ENCODE data around the gene DENND4C. TPM values are rescaled to one million over a fixed set of nuclear protein-coding genes. Genes with fewer than 3 reads are reported as not detected.
A peak's percentile ranks its signal among the peaks of the same experiment; 100 is the strongest.
"Not testable (repeated sequence)": the region's sequence is repeated elsewhere in the genome, so short reads cannot be mapped to it uniquely, and the experiment has no call there.

The DENND4C gene
- total RNA-seq, 1 experiment from 2014 or later, result 28.1 TPM

DNA sequence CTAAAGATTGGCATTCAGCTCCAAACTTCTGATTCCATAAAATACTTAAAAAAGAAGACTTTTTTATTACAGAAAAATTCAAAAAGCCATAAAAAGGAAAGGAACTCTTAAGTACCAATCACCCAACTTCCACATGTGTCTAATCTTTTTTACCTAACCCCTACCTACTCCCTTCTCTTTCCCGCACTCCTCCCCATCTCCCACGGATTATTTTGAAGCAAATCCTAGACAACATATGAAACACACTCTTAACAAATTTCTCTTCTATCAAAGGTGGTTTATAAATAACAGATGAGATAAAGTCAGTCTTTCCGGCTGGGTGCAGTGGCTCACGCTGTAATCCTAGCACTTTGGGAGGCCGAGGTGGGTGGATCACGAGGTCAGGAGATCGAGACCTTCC lies 5.9 kb upstream of the DENND4C start:
- DNase-seq (ENCODE audit: low spot score), result no peak

DNA sequence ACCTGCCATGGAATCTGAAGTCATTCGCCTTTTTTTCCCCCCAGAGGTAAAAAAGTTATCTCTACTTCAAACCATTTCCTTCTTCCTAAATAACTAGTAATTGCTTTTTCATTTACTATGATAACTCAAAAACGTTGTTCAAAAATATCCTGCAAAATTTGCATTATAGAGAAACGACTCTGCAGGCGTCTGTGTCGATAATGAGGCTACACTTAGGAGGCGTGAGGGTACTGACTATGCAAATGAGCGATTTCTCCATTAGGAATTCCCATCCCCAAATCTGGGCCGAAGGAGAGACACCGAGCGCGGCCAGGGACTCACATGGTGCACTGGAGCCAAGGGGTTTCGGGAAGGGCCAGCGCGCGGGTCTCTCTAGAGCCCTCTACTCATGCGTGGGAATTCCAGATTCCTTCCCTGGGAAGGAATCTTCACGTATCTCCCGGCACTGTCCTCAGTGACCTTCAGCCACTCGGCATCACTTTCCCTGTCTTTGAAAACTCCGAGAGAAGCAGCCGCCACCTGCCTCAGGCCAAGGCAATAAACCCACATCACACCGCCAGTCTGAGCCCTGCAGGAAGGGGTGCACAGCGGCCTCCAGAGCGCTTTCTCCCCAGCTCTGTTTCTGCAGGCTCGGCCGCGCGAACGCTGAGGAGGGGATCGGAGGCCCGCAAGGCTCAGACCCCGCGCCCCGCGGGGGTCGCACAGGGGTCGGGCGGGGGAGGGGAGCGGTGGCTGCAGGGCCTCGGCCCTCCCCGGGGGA lies 718 bp upstream of the DENND4C start:
- DNase-seq (ENCODE audit: low spot score), result peak; percentile 77

DNA sequence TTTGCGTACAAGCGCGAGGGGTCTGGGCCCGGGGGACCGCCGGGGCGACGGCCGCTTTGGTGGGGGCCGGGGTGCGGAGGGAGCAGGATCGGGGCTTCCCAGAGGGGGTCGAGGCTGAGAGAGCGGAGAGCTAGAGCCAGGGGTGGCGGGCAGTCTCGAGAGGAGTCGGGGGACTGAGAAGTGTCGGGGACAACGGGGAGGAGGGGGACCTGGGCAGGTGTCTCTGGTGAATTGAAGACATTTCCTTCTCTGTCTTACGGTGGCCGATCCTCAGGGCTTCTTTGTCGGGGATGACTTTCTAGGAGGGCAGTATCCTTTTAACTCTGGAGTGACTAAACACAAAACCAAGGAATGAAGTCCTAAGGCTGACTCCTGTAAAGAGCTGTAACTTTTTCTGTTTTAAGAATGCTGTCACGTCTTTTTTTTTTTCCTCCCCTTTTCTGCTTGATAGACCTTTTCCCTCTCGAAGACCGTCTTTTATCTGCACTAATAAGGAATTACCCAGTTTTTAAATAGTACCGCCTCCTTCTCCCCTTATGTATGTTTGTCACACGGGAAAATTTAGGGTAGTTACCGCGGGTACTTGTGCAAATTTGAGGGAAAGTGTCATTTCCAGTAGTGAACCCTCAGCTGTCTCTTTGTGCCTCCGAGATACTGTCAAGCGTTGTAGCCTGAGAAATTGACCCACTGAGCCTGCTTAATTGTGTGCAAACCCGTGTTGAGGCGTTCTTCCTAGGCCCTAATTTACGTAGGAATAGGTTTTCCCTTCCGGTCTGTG lies 822 bp downstream of the DENND4C start:
- peak; percentile 54 for DNase-seq (ENCODE audit: low spot score)

DNA sequence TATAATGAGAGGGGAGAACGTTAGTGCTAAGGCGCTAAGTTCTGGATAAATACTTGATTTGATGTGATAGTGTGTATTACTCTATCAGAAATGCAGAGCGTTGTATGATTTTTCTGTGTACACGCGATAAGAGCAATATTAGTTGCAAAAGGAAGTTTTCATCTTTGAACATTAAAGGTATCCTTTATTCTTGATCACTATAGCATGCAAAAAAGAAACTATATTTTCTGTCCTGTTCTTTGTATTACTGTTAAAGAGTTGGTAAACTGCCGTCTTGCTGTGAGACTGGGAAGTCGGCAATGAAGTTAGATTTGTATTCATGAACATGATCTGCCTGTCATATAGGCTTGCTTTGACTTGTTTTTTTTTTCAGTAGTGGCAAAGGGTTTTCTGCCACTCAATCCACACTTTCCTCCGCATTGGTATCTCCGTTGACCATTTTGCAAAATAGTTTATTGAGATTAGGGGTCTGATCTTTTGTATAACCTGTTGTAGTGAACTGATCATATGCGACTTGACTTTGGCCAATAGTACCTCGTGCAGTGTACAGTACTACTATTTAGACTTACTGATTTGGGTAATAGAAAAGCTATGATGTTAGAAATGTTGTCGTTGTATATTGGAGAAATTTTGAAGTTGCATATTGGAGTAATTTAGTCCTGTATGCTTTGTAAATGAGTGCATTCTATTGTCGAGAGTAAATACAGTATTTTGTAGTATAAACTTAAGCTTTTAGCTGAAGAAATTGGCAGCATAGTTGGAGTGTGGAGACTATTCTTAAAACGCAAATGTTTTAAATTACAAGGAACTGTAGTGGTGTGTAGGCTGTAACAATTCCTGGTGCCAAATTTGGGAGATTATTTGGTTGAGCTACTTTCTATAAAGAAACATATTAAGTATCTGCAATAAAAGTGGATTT lies 1.7 kb downstream of the DENND4C start:
- DNase-seq (ENCODE audit: low spot score), result peak; percentile 55

DNA sequence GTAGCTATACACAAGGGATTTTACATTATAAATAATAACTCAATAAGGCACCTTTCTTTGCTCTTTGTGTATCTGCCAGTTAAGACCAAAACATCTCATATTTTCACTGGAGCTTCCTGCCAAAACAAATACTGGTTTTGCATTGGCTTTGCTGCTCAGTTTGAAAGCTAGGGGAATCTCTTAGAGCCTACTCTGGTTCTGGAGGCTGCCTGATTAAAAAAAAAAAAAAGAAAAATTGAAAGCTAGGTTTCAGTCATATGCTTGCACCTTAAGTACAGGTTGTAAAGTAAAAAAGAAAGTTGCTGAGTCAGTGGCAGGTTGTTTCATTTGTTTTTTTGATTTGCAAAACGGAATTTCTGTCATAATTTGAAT lies 2.3 kb downstream of the DENND4C start:
- no peak for DNase-seq (ENCODE audit: low spot score)

DNA sequence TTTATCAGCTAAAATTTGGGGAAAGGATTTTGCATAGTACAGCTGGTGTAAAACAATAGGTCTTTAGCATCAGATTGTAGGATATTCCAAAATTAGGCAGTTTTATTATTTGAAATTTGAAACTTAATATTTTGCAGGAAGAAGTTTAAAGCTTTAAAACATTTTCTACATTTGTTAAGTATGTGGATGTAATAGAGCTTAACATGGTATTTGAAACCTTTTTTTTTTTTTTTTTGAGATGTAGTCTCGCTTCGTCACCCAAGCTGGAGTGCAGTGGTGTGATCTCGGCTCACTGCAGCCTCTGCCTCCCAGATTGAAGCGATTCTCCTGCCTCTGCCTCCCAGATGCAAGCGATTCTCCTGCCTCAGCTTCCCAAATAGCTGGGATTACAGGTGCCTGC lies 2.9 kb downstream of the DENND4C start:
- no peak for DNase-seq (ENCODE audit: low spot score)

DNA sequence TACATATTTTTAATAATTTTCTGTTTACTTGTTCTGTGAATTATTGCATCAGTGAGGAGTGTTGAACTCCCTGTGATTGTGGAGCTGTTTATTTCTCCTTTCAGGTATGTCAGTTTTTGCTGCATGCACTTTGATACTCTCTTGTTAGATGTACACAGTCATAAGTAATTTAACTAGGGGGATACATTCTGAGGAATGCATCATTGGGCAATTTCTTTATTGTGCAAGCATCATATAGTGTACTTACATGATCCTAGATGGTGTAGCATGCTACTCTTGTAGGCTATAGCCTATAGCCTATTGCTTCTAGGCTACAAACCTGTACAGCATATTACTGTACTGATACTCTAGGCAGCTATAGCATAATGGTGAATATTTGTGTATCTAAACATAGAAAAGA lies 9.5 kb downstream of the DENND4C start:
- no peak for DNase-seq (ENCODE audit: low spot score)

DNA sequence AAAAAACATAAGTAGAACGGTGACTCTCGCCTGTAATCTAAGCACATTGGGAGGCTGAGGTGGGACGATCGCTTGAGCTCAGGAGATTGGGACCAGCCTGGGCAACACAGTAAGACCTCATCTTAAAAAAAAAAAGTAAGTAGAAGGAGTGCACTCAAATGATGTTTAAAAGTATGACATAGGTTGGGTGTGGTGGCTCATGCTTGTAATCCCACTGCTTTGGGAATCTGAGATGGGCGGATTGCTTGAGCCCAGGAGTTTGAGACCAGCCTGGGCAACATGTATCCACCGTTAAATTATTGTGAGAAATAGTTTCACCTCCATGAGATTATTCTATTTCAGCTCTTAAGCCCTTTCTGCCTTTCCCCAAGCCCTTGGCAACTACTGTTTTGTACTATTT lies 11.2 kb downstream of the DENND4C start:
- no peak for DNase-seq (ENCODE audit: low spot score)

DNA sequence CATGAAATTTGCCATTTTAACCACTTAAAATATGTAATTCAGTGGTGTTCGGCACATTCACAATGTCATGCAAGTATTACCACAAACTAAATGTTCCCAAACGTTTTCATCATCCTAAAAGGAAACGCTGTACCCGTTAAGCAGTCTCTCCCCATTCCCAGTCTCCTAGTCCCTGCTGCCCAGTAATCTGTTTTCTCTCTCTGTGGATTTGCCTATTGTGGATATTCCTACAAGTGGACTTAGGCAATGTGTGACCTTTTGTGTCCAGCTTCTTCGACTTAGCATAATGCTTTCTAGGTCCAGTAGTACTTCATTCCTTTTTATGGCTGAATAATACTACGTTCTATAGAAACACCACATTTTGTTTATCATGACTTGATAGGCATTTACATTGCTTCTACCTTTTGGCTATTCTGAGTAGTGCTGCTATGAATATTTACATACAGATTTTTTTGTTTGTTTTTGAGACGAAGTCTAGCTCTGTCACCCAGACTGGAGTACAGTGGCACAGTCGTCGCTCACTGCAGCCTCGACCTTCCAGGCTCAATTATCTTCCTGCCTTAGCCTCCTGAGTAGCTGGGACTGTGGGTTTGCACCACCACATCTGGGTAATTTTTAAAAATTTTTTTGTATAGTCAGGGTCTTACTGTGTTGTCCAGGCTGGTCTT lies 13.0 kb downstream of the DENND4C start:
- no peak for DNase-seq (ENCODE audit: low spot score)

DNA sequence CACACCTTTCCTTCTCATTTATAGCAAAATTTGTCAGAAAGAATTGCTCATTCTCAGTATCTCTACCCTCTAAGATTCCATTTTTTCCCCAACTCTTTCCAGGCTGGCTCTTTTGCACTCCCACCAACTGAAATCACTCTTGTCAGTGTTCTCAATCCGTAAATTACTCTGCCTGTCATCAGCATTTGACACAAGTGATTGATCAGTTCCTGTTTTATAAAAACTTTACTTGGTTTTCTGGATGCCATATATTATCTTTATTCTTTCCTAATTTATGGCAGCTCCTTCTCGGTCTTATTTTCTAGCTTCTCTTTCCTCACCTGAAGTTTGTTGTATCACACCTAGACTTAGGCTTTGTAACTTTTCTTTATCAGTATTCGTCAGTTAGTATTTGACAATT lies 16.4 kb downstream of the DENND4C start:
- DNase-seq (ENCODE audit: low spot score), result no peak

DNA sequence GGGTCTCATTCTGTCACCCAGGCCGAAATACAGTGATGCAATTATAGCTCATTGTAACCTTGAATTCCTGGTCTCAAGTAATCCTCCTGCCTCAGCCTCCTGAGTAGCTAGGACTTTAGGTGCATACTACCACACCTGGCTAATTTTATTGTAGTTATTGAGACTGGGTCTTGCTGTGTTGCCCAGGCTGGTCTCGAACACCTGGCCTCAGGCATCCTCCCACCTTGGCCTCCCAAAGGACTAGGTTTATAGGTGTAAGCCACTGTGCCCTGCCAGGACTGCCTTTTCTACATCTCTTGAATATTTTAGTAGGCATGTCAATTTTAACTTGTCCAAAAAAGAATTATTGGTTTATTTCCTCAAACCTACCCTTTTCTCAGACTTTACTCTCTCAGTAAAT lies 16.9 kb downstream of the DENND4C start:
- no peak for DNase-seq (ENCODE audit: low spot score)

DNA sequence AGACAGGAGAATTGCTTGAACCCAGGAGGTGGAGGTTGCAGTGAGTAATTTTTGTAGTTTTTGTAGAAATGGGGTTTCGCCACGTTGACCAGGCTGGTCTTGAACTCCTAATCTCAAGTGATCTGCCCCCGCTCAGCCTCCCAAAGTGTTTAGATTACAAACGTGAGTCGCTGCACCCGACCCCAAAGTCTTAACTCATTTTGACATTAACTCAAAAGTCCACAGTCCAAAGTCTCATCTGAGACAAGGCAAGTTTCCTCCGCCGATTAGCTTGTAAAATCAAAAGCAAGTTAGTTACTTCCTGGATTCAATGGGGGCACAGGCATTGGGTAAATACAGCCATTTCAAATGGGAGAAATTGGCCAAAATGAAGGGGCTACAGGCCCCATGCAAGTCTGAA lies 19.9 kb downstream of the DENND4C start:
- DNase-seq (ENCODE audit: low spot score), result peak; percentile 7

DNA sequence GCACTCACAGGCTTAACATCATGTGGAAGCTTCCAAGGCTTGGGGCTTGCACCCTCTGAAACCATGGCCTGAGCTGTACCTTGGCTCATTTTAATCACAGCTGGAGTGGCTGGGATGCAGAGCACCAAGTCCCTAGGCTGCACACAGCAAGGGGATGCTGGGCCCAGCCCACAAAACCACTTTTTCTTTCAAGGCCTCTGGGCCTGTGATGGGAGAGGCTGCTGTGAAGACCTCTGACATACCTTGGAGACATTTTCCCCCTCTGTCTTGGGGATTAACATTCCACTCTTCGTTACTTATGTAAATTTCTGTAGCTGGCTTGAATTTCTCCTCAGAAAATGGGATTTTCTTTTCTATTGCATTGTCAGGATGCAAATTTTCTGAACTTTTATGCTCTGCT lies 20.7 kb downstream of the DENND4C start:
- DNase-seq (ENCODE audit: low spot score), result not testable (repeated sequence)

DNA sequence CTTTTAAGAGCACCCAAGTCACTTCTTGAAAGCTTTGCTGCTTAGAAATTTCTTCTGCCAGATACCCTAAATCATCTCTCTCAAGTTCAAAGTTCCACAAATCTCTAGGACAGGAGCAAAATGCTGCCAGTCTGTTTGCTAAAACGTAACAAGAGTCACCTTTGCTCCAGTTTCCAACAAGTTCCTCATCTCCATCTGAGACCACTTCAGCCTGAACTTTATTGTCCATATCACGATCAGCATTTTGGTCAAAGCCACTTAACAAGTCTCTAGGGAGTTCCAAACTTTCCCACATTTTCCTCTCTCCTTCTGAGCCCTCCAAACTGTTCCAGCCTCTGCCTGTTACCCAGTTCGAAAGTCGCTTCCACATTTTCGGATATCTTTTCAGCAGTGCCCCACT lies 21.1 kb downstream of the DENND4C start:
- DNase-seq (ENCODE audit: low spot score), result not testable (repeated sequence)

DNA sequence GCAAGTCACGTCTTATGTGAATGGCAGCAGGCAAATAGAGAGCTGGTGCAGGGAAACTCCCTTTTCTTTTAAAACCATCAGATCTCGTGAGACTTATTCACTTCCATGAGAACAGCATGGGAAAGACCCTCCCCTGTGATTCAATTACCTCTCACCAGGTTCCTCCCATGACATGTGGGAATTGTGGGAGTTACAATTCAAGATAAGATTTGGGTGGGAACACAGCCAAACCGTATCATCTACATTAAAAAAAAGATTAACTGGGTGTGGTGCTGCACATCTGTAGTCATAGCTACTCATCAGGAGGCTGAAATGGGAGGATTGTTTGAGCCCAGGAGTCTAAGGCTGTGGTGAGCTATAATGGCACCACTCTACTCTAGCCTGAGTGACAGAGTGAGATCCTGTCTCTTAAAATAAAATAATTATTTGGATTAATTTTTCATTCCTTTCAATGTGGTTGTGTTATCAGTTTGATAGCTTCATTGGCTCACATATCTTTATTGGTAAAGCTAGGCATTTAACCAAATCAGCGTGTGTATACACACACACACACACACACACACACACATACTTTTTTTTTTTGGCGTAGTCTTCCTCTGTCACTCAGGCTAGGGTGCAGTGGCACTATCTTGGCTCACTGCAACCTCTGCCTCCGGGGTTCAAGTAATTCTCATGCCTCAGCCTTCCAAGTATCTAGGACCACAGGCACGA lies 21.8 kb downstream of the DENND4C start:
- no peak for DNase-seq (ENCODE audit: low spot score)

DNA sequence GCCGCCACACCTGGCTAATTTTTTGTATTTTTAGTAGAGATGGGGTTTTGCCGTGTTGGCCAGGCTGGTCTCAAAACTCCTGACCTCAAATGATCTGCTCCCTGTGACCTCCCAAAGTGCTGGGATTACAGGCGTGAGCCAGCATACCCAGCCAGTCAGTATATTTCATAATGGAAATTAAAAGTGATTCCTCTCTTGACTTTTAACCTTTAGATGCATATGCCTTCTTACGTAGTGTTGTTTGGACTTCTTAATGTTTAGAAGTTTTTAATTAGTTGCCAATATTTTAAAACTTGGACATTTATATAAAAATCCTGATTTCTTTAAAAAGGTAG lies 22.4 kb downstream of the DENND4C start:
- DNase-seq (ENCODE audit: low spot score), result no peak

DNA sequence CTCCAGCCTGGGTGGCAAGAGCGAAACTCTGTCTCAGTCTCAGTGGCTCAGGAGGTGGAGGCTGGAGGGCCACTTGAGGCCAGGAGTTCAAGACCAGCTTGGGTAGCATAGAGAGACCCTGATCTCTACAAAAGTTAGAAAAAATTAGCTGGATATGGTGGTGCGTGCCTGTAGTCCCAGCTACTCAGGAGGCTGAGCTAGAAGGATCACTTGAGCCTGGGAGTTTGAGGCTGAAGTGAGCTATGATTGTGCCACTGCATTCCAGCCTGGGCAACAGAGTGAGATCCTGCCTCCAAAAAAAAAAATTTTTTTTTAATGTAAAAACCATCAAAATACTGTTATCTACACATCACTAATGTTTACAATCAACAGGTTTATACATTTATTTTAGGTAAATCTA lies 24.6 kb downstream of the DENND4C start:
- no peak for DNase-seq (ENCODE audit: low spot score)

DNA sequence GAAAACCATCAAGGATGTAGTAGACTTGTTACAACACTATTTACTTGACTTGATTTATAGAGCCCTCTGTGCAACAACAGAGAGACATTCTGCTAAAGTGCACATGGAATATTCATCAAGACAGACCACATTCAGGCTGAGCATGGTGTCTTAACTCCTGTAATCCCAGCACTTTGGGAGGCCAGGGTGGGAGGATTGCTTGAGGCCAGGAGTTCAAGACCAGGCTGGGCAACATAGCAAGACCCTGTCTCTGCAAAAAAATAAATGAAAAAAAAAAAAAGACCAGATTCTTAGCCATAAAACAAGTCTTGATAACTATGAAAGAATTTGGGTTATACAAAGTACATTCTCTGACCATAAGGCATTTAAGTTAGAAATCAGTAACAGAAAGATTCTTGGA lies 25.3 kb downstream of the DENND4C start:
- no peak for DNase-seq (ENCODE audit: low spot score)

DNA sequence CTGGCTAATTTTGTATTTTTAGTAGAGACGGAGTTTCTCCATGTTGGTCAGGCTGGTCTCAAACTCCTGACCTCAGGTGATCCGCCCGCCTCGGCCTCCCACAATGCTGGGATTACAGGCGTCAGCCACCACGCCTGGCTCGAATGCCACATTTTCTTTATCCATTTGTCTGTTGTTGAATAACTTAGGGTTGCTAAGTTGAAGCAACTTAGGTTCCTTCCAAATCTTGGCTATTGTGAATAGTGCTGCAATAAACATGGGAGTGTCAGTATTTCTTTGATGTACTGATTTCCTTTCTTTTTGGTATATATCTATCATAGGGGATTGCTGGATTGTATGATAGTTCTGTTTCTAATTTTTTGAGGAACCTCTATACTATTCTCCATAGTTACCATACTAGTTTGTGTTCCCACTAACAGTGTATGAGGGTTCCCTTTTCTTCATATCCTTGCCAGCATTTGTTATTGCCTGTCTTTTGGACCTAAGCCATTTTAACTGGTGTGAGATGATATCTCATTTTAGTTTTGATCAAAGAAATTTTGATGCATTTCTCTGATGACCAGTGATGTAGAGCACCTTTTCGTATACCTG lies 29.3 kb downstream of the DENND4C start:
- not testable (repeated sequence) for DNase-seq (ENCODE audit: low spot score)

DNA sequence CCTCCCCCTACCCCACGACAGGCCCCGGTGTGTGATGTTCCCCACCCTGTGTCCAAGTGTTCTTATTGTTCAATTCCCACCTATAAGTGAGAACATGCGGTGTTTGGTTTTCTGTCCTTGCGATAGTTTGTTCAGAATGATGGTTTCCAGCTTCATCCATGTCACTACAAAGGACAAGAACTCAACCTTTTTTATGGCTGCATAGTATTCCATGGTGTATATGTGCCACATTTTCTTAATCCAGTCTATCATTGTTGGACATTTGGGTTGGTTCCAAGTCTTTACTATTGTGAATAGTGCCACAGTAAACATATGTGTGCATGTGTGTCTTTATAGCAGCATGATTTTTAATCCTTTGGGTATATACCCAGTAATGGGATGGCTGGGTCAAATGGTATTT lies 35.1 kb downstream of the DENND4C start:
- DNase-seq (ENCODE audit: low spot score), result not testable (repeated sequence)

Data from HT-29 (cell line).